NCI-H82 treated with DMSO at 0.1 percent for 48 hours (cell line): ENCODE measurements around the gene ZBTB7A.
"Not testable (repeated sequence)": the region's sequence is repeated elsewhere in the genome, so short reads cannot be mapped to it uniquely, and the experiment has no call there.

Experiments
- DNase-seq: peaks from one replicate; lab custom pipeline; 2025; ENCODE audit not compliant: unreplicated experiment; lab: John Stamatoyannopoulos, UW

The ZBTB7A gene

DNA sequence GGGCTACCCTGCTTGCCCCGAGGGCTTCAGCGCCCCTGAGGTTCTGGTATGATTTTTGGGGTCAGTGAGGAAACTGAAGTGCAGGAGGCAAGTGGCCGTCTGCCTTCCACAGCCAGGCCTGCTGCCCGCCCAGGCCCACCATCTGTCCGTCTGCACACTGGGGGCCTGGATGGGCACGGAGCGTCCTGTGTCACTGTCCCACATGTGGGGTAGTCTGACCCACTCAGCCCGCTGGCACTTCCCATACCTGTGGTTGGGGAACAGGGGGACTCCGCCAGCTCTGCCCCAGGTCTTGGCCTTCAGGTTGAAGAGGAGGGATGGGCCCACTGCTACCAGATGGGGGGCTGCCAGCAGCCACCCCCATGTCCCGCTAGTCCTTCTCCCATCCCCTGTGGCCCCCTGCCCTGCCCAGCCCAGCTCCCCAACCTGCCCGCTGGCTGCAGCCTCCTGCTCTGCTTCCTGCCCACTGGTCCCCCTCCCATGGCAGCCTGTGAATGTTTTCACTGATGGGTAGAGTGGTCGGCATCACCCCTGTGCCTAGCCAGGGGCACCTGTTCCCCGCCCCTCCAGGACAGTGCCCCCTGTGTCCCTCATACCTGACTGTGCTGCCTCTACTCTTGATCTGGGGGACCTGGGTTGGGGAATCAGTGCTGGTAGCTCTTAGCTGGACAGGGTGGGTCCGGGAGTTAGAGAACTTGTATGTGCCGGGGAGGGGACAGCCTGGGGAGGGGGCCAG, 49.6 kb downstream of the ZBTB7A start:
- DNase-seq = no peak

DNA sequence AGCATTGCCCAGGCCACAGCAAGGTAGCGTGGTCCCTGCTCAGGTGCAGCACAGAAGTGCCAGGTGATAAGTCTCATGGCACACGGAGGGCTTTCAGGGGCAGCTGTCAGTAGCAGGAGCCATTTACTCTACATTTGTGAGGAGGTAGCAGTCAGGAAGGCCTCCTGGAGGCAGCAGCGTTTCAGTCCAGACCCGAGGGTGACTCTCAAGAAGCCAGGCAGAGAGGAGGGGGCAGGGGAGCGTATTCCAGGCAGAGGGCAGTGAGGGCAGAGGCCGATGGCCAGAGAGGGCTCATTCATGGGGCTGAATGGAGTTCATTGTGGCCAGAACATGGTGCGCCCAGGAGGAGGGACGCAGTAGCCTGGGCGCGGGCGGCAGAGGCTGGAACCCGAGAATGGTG, 50.2 kb downstream of the ZBTB7A start:
- DNase-seq = no peak

DNA sequence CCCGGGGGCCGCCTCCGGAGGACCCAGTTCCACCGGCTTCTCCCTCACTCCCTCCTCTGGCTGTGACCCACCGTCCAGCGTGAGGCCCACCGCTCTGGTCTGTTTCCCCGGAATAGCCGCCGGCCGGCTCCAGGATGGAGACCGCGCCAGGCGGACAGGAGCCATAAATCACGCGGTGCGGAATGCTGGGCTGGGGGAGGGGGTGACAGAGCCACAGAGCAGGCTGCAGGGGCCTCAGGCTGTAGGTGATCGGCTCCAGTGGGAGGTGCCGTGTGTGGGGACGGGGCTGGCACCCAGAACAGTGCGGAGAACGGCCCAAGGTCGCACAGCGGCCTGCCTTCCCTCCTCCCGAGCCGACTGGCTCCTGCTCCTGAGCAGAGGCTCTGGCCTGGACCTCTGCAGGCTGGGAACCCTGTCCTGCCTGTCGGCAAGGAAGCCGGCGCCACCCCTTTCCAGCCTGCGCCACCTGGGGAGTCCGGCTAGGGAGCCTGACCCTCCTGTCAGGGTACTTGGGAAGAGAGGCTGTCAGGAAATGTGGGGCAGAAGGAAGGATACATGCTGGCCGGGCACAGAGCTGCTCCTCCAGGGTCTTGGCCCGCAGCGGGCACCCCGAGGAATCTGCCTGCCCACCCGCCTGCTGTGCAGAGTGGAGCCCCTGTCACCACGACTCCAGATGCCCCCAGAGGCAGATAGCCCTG, 50.8 kb downstream of the ZBTB7A start:
- DNase-seq = no peak

DNA sequence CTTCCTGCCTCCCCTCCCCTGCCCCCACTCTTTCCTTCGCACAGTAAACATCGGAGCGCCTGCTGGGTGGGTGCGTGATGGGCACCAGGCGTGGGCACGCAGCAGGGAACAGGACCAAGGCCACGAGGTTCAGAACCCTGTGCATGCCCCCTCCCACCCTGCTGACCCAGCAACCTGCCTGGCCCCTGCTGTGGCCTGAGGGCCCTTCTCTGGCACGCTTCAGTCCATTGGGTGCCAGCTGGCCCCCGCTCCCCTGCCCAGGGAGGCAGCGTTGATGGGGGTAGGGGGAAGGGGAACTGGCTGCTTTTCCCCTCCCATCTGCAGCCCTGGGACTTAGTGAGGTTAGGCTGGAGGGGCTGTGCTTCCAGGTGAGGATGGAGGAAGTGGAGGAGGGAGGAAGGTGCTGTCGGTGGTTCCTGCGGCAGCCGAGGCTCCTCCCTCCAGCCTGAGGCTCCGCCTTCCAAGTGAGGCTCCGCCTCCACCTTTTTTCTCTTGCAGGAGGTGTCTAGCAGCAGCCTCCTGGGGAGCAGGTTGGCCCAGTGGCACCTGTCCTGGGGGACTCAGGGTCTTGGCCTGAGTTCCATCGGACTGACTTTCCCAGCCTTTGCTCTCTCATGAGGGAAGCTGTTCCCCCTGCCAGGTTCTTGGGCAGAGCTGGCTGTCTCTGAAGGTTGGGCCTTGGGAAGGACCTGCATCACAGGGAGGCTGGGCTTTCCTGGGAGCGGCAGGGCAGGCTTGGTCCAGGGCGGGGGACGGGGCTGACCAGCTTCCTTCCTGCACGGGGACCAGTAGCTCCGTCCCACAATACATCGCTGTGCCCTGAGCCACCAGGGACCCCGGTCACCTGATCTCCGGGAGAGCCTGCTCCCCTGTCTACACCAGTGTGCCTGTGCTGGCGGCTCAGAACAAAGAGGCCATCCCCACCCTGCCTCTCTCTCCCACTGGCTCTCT, 51.9 kb downstream of the ZBTB7A start:
- DNase-seq = no peak

DNA sequence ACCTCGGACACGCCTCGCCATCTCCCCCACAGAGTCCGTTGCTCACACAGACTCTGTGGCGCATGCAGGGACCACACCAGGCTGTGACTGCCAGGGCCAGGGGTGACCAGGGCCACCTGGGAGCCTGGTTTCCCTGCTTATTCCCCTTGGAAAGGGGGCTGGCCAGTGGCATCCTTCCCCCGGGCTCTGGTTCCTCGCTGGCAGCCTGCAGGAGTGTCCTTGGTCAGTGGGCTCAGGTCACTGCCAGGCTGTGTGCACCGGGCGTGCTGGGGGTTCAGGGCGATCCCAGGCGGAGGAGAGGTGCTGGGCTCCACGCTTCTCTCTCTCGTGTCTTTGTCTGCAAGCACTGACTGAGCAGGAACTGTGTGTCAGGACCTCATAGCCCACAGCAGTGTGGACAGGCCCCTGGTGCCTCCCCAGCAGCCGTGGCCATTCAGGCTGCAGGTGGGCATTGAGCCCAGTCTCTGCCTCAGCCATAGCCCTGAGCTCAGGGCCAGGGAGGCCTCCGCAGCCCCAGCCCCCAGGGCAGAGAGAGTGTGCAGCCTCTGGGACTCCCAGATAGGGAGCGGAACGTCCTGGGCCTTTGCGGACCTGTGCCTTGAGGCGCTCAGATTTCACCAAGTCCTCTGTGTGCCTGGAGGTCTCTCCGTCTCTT, 52.7 kb downstream of the ZBTB7A start:
- DNase-seq = no peak

DNA sequence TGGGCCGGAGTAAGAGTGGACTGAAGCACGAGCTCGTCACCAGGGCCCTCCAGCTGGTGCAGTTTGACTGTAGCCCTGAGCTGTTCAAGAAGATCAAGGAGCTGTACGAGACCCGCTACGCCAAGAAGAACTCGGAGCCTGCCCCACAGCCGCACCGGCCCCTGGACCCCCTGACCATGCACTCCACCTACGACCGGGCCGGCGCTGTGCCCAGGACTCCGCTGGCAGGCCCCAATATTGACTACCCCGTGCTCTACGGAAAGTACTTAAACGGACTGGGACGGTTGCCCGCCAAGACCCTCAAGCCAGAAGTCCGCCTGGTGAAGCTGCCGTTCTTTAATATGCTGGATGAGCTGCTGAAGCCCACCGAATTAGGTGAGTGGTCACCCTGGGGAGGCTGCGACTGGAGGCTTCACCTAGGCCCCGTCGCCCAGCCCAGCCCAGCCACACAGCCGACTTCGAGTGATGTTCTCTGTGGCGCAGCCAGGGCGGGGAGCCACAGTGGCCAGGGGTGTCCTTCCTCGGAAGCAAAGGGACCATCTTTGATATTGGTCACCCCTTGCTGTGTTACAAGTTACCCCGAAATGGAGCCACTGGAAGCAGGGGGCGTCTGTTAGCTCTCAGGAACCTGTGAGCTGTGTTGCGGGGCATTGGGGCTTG, 53.6 kb downstream of the ZBTB7A start:
- no peak for DNase-seq

DNA sequence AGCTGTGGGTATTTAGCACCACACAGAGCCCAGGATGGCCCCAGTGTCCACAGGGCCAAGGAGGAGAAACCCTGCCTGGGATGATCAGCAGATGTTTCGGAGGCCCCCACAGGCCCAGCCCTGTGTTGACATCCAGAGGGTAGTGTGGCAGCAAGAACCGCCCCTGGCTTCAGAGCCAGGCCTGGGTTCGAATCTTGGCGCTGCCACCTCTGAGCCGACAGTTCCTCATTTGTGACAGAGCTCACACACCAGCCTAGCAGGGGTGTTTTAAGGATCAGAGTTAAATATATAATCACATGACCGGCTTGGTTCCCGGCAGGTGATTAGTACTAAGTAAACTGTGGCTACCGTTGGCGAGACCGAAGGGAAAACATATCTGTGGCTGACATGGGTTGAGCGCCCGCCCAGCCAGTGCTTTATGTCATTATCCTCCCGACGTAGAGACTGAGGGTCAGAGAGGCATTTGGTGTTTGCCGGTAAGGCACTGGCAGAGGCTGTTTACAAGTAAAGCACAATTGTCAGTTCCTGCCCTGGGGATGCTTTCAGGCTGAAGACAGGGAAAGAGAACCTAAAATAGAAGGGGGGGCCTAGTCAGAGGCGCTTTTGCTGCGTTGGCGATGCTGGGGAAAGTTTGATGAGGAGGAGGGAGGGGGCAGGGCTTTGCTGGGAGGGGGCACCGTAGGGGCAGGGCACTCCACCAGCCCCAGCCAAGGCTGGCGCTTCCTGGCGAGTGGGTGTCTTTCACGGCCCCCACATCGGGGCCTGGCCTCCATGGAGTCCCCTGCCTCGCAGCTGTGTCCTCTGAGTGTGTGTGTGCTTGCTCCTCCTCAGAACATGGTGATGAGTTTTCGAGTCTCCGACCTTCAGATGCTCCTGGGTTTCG, 54.4 kb downstream of the ZBTB7A start:
- no peak for DNase-seq

DNA sequence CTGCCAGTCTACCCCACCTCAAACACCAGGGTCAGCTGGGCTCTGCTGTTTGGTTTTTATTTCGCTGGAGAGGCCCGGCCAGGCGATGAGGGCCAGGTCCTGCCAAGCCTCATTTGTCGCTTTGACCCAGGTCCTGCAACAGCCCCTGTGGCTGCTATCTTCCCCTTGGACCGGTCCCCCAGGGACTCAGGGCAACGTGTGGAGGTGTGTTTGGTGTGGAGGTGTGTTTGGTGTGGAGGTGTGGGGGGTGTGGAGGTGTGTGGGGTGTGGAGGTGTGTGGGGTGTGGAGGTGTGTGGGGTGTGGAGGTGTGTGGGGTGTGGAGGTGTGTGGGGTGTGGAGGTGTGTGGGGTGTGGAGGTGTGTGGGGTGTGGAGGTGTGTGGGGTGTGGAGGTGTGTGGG, 55.3 kb downstream of the ZBTB7A start:
- not testable (repeated sequence) for DNase-seq

DNA sequence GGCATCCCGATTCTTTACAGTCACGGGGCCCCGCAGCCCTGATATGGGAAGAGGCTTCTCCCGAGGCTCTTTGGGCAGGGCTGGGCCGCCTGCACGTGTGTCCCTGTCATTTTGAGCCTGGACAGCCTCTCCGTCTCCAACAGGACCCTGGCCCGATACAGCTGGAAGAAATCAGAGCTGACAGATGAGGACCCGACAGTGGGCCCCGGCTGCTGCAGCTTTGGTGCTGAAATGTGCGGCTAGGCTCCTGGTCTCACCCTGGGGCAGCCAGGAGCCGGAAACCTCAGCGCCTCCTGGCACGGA, 55.9 kb downstream of the ZBTB7A start:
- DNase-seq = no peak

DNA sequence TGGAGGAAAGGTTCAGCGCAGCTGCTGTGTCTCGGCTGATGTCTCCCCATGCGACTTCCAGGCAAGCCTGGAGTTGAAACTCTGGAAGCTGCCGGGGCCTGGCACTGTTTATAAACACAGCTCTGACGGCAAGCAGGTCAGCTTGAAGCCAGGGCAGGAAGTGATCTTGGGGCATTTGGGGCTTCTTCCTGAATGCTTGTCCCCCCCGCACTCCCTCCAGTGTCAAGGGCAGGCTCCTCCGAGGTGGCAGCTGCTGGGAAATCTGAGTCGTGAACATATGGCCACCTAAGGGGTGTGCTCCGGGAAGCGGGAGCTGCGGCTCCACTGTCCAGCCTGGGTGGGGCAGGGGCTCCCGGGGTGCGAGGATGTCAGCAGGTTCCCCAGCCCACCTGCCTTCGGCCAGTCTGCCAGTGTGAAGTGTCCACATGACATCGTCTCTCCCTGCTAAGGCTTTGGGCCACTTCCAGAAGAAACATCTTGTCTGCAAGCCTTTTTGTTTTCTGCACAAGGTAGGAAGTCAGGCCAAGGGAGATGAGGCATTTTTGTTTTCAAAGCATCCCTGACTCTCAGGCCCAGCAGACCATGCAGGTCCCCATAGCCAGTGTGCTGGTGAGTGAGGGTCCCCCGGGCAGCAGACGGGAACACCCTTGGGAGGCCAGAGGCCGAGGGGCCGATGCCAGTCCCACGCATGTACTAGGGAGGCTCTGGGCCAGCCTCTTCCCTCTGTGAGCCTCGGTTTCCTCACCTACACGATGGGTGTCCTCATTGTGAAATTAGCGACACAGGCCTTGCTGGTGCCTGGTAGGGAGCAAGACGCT, 56.5 kb downstream of the ZBTB7A start:
- DNase-seq = no peak

DNA sequence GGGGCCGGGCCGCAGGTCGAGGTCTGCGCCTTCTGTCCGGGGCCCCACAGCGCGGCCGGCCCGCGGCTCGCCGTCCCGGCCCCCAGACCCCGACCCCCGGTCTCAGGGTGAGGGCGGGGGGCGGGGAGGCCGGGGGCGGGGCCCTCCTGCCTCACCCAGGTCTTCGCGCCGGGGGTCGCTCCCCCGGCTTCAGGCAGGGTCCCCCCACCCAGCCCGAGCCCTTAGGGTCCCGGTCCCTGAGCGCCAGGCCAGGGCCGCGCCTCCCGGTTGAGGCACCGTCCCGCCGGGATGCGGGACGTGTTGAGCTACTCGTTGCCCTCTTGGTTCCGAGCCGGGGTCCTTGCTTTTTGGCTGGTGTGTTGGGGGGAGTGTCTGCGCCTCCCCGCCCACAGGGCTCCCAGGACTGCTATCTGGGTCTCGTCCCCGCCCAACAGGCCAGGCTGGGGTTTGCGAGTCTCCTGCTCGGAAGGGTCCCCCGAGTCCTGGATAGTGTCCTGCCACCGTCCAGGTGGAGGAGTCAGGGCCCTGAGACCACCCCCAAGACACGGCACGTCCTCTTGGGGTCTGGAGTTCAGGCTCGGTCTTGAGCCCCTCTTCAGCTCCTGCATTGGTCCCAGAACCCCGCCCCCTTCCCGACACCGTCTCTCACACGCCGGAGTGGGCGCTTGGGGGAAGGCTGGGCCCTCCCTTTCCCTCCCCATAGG, 58.7 kb downstream of the ZBTB7A start:
- DNase-seq = no peak

DNA sequence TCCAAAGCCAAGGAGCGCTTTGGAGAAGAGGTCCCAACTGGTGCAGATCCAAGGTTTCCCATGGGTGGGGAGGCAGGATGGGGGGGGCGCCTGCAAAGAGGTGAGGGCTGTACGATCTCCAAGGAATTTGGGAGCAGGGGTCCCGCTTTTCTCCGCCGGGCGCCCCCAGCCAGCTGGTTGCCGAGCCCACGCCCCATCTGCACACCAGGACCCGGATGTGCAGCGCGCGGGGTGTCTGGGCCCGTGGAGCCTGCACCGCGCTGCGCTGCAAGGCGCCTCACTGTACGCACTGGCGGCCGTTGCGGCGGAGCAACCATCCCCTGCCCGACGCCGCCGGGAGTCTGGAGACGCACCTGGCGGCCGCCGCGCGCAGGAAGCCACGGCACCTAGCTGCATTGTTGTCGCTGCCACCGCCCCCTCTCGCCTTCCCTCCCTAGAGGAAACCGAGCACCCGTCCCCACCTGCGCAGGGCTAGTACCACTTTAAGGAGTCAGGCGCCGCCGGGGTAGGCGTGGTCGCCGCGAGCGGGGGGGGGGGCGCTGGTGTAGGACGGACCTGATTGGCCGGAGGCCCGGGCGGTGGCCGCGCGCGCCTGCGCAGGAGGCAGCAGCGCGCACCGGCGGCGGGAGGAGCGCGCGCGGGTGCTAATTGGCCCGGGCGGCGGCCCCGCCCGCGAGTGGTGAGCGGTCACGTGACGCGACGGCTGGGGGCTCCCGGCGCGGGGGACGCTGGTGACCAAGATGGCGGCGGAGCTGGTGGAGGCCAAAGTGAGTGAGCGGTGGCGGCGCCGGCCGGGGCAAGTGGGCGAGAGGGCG, 59.5 kb downstream of the ZBTB7A start, which contains the start of gene PIAS4:
Gene PIAS4, plus strand, starts transcription at position 716 of the 815 bp plus-strand sequence. Its CDS starts 25 bp downstream, at position 741.
- DNase-seq = peak; percentile 55

DNA sequence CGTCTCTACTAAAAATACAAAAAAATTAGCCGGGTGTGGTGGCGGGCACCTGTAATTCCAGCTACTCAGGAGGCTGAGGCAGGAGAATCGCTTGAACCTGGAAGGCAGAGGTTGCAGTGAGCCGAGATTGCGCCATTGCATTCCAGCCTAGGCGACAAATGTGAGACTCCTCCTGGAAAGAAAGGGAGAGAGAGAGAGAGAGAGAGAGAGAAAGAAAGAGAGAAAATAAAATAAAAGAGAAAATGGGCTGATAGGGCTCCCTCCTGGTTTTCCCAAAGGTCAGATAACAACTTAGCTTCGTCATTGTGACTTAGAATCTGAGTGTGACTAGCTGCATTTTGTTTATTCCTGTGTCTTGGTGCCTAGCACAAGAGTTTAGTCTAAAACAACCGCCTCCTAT, 61.3 kb downstream of the ZBTB7A start:
- not testable (repeated sequence) for DNase-seq

DNA sequence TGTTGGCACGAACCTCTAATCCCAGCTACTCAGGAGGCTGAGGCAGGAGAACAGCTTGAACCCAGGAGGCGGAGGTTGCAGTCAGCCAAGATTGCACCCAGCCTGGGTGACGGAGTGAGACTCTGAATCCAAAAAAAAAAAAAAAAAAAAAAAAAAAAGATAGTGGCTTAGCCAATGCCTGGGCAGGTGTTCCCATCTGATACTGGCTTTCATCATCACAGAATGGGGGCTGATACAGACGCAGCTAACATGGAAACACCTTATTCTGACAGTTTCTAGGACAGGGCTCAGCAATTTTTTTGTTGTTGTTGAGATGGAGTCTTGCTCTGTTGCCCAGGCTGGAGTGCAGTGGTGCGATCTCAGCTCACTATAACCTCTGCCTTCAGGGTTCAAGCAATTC, 65.9 kb downstream of the ZBTB7A start:
- DNase-seq = not testable (repeated sequence)

DNA sequence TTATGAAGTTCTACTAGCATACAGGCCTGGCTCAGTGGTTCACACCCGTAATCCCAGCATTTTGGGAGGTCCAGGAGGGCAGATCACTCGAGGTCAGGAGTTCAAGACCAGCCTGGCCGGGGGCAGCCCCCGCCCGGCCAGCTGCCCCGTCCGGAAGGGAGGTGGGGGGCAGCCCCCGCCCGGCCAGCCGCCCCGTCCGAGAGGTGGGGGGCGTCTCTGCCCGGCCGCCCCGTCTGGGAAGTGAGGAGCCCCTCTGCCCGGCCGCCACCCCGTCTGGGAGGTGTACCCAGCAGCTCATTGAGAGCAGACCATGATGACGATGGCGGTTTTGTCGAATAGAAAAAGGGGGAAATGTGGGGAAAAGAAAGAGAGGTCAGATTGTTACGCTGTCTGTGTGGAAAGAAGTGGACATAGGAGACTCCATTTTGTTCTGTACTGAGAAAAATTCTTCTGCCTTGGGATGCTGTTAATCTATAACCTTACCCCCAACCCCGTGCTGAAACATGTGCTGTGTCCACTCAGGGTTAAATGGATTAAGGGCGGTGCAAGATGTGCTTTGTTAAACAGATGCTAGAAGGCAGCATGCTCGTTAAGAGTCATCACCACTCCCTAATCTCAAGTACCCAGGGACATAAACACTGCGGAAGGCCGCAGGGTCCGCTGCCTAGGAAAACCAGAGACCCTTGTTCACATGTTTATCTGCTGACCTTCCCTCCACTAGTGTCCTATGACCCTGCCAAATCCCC, 67.9 kb downstream of the ZBTB7A start:
- not testable (repeated sequence) for DNase-seq

DNA sequence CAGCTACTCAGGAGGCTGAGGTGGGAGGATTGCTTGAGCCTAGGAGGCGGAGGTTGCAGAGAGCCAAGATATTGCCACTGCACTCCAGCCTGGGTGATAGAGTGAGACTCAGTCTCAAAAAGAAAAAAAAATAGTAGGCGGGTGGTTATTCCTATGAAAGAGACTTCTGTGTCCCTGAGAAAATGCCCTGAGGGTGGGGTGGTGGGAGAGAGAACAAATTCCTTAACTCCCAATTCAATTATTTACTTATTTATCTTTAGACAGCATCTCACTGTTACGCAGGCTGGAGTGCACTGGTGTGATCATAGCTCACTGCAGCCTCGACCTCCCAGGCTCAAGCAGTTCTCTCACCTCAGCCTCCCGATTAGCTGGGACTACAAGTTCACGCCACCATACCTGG, 71.1 kb downstream of the ZBTB7A start:
- DNase-seq = no peak
